GM19324 (cell line): ENCODE results near the gene LPP.
A peak's percentile ranks its signal among the peaks of the same experiment; 100 is the strongest.
"Not testable (repeated sequence)": the region's sequence is repeated elsewhere in the genome, so short reads cannot be mapped to it uniquely, and the experiment has no call there.

Source experiments
- ATAC-seq: cut with Tn5 transposase; IDR thresholded peaks from one replicate; pipeline ENCODE4 v1.9.1; 2021; ENCODE audit warnings: mild to moderate bottlenecking, moderate library complexity; ENCODE audit not compliant: unreplicated experiment, low FRiP score

The LPP gene

GRCh38 chr3:188674595-188674994 is 520.6 kb downstream of the LPP start:
- no peak for ATAC-seq

- ATAC-seq: no peak
These were observed 523.4 kb downstream of the LPP start for GRCh38 chr3:188677344-188677743.

- ATAC-seq: no peak
These were observed 526.2 kb downstream of the LPP start for GRCh38 chr3:188680189-188680588.

- no peak for ATAC-seq
These were observed 526.6 kb downstream of the LPP start for GRCh38 chr3:188680605-188681004.

- ATAC-seq: no peak
These were observed 528.4 kb downstream of the LPP start for GRCh38 chr3:188682316-188682715.

GRCh38 chr3:188683032-188683521 is 529.1 kb downstream of the LPP start:
- no peak for ATAC-seq

GRCh38 chr3:188684276-188684675 is 530.3 kb downstream of the LPP start:
- no peak for ATAC-seq

- ATAC-seq: no peak
These were observed 531.8 kb downstream of the LPP start for GRCh38 chr3:188685789-188686188.

- no peak for ATAC-seq
These were observed 532.4 kb downstream of the LPP start for GRCh38 chr3:188686324-188686723.

GRCh38 chr3:188687389-188687788 is 533.4 kb downstream of the LPP start:
- ATAC-seq: no peak

- no peak for ATAC-seq
These were observed 535.2 kb downstream of the LPP start for GRCh38 chr3:188689101-188689574.

GRCh38 chr3:188690064-188690463 is 536.1 kb downstream of the LPP start:
- no peak for ATAC-seq

- ATAC-seq: no peak
These were observed 537.0 kb downstream of the LPP start for GRCh38 chr3:188691004-188691403.

GRCh38 chr3:188691665-188692064 is 537.7 kb downstream of the LPP start:
- no peak for ATAC-seq

- no peak for ATAC-seq
These were observed 538.7 kb downstream of the LPP start for GRCh38 chr3:188692700-188693099.

GRCh38 chr3:188693435-188693834 is 539.5 kb downstream of the LPP start:
- no peak for ATAC-seq

GRCh38 chr3:188695241-188695640 is 541.3 kb downstream of the LPP start:
- ATAC-seq: no peak

GRCh38 chr3:188697127-188697526 is 543.2 kb downstream of the LPP start:
- ATAC-seq: peak; percentile 82

GRCh38 chr3:188698436-188698835 is 544.5 kb downstream of the LPP start:
- no peak for ATAC-seq

GRCh38 chr3:188700501-188700900 is 546.5 kb downstream of the LPP start:
- ATAC-seq: no peak

- ATAC-seq: no peak
These were observed 547.0 kb downstream of the LPP start for GRCh38 chr3:188700918-188701317.

- no peak for ATAC-seq
These were observed 547.6 kb downstream of the LPP start for GRCh38 chr3:188701485-188701969.

GRCh38 chr3:188702028-188702427 is 548.1 kb downstream of the LPP start:
- ATAC-seq: not testable (repeated sequence)
